HG02763 (cell line): ENCODE measurements around the gene UROS.

Experiments used
- ATAC-seq: cut with Tn5 transposase; IDR thresholded peaks from one replicate; pipeline ENCODE4 v1.9.1; 2021; ENCODE audit warnings: mild to moderate bottlenecking, moderate library complexity; ENCODE audit not compliant: unreplicated experiment

The UROS gene

DNA sequence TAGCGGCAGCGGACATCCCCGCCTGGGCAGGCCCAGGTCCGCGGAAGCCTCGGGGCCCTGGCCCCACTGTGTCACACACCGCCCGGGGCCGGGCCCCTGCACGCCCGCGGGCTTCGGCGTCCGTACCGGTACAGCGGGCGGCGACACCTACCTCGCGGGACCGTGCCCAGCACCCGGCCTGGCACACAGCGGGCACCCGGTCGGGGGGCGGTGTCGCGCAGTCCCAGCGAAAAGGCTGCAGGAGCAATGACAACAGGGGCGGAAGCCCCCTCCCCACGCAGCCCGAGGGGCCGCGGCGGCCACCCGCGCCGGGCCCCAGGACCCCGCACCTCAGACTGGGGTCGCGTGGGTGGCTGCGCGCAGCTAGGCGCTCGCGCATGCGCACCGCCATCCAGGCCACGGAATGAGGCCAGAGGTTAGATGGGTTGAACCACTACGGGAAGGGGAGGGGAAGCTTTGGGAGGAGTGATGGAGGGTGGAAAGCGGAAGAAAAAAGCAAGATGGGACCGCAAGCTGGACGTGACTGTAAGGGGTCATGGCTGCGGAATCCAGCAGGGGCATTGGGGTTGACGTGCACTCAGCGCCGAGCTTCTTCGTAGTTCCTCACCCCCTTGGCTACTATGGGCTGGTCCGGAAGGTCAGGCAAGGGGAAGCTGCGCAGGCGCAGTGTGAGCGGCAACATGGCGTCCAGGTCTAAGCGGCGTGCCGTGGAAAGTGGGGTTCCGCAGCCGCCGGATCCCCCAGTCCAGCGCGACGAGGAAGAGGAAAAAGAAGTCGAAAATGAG, at the start of gene UROS, which contains the start of gene BCCIP:
UROS (minus strand) TSS at position 381 of the 785 bp plus-strand sequence. CDS start 6,759 bp downstream, outside the sequence.
BCCIP (plus strand) TSS at position 669 of the 785 bp plus-strand sequence; CDS start at position 681, 12 bp downstream.
- peak; percentile 72 for ATAC-seq

DNA sequence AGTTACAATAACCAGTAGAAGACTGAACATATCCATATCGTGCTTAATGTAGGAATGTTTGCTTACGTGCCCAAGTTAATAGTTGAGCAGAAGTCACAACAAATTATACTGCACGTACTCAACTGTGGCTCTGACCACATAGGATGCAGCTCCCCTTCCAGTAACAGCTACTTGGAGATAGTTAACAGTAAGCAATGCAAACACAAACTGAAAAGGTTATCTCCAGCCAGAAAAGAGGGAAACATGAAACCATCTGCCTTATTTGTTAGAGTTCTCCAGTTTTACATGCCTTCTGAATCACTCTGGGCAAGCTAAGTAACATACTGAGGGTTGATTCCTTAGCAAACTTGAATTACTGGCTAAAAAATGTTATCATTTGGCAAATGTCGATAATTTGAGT, 48.3 kb upstream of the UROS start:
- no peak for ATAC-seq

DNA sequence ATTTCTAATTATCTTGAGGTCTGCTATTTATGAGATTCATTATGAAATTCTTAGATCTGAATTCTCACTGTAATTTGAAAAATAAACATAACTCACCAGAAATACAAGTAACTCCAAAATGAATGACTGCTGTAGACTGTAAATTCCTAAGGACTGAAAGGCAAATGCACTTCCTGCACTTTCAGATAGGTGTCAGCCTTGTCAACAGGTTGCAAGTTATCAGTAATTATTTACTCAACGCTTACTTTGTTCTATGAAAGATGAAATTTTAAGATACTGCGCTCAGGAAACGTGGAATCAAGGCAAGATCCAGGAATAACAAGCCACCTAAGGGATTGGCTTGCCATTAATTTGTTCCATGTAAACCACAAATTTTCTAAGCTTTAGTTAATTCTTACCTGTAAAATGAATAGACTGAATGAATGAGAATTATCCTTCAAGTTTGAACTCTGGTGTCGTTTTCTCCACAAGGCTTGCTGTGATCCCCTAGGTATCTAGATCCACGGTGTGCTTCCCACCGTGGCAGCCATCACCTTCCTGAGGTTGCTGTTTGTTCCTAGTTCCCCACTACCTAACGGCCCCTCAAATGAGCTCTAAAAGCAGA, 45.4 kb upstream of the UROS start:
- ATAC-seq = no peak

DNA sequence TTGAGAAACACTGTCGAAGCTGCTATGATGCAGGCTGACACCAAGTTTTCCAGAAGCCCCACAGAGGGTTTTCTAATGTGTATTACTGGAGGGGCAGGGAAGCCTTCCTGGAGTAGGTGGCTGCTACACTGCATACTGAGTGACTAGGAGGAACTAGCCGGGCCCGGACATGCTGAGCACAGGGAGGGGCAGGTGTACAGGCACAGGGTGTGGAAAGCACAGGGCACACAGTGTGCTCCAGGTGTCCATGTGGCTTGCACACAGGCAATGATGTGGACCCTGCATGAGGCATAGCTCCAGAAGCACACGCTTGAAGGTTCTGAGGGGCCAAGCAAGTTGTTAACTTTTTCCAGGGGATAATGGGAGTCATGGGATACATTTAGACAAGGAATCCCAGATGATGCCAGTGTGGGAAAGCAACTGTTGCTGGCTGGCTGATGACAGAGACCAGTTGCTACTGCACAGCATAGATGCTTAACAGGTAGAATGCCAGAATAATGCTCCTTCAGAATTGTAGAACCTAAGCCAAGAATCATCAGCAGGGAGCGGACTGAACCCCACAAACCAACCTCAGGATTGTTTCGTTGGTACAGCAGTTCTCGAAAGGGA, 43.5 kb upstream of the UROS start:
- no peak for ATAC-seq

DNA sequence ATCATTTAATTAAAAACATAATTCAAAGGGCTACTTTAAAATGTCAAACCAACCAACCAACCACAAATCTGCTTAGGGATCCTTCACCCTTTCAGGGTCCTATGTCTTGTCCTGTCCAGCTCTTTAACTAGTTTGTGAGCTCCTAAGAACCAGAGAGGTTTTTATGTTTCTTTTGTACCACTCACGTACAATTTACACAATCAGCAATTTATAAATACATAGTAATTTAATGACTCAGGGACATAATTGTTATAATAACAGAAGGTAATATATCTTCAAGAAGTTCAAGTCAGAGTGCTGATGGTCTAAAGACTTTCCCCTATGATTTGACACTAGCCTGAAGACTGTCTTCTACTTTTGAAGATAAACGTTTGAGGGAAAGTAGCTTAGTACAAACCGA, 42.1 kb upstream of the UROS start:
- ATAC-seq = no peak

DNA sequence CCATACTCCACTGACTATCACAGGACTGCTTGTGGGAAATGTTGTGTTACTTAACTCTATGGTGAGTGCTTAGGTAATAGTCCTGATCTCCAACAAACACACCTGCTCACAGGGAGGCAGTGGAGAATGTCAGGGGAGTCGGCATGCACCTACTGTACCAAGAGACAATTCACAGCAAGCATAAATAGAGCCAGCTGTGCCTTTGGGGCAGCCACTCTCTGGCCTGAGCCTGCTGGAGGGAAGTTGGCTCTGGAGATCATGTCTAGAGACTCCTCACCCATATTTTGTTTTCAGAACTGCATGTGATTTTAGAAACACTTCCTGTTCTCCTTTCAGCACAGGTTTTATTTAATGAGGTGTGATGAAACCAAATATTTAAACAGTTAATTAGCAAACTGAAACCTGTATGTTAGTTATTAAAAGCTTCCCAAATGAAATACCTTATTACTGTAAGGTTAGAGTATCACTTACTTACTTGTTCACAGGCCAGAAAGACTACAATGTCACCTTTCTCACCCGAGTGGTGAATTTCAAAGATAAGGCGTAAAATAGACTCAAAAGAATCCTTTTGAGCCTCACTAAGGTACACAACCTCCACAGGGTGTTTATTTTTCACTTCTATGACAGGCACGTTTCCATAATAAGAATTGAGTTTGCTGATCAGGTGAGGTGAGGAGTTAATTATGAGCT, 36.2 kb upstream of the UROS start:
- no peak for ATAC-seq

DNA sequence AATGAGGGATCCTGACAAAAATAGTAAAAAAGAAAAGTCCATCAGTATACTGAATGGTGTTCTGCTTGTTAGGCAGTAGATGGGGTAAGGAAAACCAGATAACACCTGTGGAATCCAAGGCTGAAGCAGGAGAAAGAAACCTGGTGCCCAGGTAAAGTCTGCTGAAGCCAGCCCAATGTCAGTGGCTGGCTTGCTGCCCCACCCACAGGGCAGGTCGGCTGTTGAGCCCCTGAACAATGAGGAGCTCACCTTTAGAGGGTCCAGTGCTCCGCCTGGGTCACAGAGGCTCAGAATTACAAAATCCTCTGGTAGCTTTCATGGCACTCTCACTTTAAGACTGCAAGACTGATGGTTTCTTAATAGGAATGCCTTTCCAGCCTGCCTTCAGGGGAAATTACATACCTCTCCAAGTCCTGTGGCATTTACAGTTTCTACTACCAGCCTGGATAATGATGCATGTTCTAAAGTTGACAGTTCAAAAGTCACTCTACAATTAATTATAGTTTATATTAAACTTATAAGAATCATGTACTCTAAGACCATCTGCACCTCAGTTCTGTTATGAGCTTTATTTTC, 34.2 kb upstream of the UROS start:
- no peak for ATAC-seq

DNA sequence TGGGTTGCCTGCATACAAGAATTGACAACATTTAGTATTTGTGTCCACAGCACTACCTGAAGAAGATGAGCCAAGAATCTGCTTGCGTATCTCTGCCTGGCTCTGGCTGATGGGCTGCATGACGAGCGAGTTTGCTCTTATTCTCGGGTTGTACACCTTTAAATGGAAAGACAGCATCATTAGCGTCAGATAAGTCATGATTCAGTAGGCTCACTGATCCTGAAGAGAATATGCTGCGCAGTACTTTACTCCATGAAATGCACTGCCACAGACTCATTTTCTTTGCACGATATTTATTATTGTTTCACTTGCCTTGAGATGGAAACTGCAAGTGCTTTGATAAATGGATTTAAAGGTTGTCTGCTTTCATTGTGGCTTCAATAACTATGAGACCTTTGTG, 29.4 kb upstream of the UROS start:
- no peak for ATAC-seq

DNA sequence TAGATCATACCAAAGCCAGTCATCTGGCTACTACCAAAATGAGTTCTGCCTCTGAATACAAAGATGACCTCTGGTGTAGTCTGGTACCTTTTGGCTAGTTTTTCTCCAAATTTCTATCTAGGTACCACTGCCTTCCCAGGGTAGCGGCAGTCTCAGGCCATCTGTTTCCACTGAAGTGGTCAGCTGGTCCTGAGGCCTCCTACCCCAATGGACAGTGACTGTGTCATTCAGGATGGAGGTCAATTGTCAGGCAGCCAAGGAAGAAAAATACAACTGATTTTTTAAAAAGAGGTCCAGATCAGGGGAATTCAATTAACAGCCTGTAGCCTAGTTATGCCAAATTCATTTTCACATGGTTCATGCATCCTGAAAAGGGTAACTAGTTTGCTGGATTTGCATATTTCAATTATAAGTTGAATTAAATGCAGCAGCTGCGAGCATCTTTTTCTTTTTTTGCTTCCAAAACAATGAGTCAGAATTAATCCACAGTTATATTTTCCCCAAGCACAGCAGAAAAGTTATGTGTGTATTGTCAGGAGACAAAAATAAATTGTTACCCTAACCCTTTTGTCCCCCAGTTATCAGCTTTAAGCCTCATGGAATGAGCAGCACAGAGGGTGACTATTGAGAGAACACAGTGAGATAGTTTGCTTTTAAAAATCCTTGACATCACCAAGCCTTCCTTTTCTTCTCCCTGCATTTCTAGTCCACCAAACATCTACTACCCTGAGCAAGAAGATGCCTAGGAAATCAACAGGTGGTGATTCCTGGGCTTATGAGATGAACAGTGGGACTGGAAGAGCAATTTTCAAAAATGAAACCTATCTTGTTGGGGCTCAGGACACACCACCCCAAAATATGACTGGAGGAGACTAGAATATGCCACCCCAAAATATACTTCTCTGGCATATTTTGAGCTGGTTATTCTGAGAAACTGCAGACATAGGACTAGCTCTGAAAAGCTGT, 28.0 kb upstream of the UROS start:
- ATAC-seq = no peak

DNA sequence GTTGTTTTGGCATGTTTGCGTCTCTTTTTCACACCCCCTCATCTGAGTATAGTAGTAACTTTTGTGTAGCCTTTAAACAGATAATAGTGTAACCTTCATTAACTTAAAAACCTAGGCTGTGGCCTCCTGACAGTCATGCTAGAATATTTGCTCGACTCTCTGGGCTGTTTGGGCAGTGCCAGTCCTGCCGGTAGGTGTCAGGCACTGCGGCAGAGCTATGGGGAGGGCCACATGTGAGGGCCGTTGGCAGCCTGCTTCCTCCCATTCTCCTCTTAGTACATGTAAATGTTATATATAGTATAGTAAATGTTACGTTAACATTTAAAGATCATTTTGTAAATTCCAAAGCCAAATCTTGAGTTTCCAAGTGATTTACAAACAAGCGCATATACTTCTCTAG, 26.4 kb upstream of the UROS start:
- no peak for ATAC-seq

DNA sequence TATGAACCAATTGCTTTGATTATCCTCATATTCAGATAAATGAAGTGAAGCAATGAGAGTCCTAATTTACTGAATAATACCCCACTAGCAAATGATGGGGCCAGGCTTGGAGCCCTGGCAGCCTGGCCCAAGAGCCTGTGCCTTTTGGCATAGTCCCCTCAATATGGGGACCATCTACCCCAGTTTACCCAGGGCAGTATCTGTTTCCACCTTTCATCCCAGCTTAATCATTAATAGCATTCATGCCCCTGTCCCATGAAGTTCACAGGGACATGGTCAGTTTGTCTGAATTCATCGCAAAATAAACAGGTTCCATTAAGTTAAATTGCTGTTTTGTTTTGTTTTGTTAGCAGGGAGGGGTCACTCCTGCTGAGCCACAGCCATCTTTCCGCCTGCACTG, 25.8 kb upstream of the UROS start:
- ATAC-seq = no peak

DNA sequence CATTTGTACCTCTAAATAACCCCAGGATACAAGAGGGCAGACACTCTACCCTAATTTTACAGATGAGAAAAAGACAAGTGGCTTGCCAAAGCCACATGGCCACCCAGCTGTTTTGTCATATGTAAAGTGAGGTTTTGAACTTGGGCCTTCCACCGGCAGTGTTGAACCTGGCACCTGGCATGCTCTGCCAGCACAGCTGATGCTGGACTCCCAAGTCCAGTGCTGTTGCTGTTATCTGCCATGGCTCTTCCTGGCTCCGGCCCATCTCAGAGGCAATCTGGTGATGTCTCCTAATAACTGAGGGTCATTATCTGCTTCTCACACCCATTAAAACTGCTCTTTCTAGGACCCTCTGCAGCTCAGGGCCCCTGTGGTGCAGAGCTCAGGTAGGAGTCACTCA, 25.3 kb upstream of the UROS start:
- no peak for ATAC-seq

DNA sequence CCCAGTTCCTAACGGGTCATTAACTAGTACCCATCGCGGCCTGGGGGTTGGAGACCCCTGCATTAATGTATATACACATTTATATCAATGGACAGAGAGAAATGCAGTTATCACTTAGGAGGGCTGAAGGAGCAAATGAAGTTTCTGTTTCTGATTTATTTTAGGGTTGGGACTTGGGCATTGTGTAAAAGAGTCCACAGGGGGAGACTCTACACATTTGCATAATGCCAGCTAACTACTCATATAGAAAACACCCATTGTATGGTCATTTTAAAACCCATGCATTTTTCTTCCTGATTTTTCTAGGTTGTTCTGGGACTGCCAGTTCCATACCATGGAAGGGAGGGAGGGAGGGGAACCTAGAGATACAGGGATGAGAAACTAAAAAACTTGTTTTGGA, 23.8 kb upstream of the UROS start:
- ATAC-seq = peak; percentile 54

DNA sequence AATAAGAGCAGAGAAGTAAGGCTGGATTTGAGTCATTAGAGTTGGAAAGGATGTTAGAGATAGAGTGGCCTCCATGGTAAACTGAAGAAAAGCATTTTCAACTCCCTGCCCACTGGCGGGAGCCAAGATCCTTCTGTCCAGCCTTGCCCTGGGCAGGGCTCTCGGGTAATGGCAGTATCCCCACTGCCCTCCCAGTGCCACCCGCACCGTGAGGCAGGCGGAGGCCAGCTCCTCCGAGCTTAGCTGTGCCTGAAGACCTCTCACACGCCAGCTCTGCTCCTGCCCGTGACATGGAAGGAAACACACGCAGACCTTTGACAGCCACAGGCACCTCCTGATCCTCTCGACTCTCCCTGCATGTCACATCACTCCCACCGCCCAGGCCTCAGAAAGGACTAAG, 22.6 kb upstream of the UROS start:
- no peak for ATAC-seq

DNA sequence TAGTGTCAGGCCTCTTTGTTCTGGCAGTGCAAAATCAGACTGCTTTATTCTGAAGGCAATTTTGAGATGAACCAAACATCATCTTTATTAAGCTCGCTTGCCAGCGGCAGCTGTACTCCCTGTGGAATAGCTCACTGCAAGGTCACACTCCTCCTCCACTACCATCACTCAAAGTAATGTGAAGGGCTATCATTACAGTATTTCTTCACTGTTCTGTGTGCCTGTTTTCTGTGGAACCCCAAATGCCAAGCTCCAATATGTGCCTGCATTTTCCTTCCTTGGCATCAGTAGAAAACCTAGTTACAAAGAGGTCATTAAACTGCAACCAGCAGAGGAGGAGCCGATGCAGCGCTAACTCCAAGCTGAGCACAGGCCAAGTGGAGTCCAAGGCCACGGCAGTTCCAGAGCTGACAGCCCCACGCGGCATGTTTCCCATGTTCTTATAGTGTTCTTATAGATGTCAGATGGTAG, 21.7 kb upstream of the UROS start:
- no peak for ATAC-seq

DNA sequence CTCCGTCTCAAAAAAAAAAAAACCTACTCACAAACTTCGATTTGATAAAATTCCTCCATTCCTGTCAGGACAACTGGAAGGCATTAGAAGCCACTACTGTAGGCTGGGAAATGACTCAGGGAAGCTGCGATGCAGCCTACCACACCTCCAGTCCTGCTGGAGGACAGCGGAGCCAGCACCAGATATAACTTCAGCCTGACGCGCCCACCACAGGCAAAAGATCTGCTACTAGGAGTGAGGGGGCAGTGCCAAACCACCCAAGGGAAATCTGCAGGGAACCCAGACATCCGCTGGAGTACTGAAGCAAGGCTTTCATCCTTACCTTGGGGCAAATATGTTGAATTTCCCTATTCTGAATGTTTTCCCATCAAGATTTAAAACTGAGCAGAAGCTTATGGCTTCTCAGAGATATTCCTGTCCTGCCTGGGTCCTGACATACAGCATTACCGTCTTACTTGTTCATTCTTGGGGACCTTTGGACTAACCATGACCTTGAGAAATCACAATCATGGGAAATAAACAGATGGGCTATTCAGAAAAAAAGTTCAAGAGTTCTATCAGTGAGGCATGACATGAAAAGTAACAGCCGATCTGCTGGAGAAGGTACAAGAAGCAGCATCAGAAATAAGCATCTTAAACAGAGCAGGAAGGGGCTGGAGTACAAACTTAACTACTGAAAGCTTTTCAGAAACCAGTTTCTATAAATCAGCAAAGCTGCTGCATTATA, 20.7 kb upstream of the UROS start:
- no peak for ATAC-seq

DNA sequence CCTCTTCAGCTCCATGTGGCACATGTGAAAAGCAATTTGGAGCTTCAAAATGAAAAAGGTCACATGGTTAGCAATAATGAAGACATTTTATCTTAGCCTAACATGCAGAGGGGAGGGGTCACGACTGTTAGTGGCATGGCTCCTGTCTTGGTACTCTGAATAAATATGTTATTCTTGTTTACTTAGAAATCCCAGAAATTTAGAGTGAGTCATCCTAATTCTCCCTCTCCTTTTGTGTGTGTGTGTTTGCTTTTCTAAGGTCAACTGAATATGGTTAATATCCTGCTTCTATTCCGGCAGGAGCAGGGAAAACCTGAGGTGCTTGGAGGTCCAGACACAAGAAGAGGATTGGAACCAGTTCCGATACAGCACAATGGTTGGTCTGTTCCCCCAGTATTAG, 17.9 kb upstream of the UROS start:
- no peak for ATAC-seq

DNA sequence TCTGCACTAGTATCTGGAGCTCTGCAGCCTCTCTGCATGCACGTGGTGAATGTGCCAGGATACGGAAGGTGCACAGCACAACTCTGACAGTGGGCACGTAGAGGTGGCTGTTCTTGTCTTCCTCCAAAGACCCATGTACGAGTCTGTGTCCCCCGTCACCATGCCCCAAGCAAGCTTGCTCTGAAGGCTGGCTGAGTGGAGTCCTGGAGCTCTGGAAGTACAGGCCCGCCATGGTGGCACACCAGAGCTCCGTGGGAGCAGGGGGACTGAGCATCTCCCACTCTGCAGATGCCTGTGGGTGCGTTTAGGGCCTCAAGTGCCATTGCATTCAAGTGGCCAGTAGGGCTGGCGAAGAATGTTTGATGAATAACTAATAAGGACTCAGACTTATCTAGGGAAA, 17.3 kb upstream of the UROS start:
- ATAC-seq = no peak
